ENCODE measurements around the gene LMAN1L. TPM values are rescaled to one million over a fixed set of nuclear protein-coding genes. Genes with fewer than 3 reads are reported as not detected.

LMAN1L gene
- total RNA-seq, 1 experiment from 2014 or later, result not detected

- TF ChIP-seq, protein P1, sequence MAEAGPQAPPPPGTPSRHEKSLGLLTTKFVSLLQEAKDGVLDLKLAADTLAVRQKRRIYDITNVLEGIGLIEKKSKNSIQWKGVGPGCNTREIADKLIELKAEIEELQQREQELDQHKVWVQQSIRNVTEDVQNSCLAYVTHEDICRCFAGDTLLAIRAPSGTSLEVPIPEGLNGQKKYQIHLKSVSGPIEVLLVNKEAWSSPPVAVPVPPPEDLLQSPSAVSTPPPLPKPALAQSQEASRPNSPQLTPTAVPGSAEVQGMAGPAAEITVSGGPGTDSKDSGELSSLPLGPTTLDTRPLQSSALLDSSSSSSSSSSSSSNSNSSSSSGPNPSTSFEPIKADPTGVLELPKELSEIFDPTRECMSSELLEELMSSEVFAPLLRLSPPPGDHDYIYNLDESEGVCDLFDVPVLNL (CRISPR knock-in tag; IDR thresholded peaks at IDR 0.05; ENCODE audit: borderline replicate concordance, low read depth), result no peak
- TF ChIP-seq ZNF263 (CRISPR knock-in tag; IDR thresholded peaks at IDR 0.05; ENCODE audit: low read depth) (no peak), AFF4 (CRISPR knock-in tag; IDR thresholded peaks at IDR 0.05; ENCODE audit: borderline replicate concordance) (no peak)
These were observed 32.6 kb downstream of the LMAN1L start (continued) for GRCh38 chr15:74845208-74845568.

GRCh38 chr15:74845581-74845980 lies 32.9 kb downstream of the LMAN1L start:
- CTCF ChIA-PET, result interaction anchor here (0.9 to 4.3 kb wide), 4 partner anchors 10 to 75 kb away, joined by 3 to 33 read pairs (median 7); no protein-coding TSS in a partner anchor
- TF ChIP-seq, protein P2, sequence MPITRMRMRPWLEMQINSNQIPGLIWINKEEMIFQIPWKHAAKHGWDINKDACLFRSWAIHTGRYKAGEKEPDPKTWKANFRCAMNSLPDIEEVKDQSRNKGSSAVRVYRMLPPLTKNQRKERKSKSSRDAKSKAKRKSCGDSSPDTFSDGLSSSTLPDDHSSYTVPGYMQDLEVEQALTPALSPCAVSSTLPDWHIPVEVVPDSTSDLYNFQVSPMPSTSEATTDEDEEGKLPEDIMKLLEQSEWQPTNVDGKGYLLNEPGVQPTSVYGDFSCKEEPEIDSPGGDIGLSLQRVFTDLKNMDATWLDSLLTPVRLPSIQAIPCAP (CRISPR knock-in tag; IDR thresholded peaks at IDR 0.05), result no peak
- TF ChIP-seq ATF1 (CRISPR knock-in tag; IDR thresholded peaks at IDR 0.05) (no peak), ZMAT4 (CRISPR knock-in tag; IDR thresholded peaks at IDR 0.05) (no peak), KAT7 (CRISPR knock-in tag; IDR thresholded peaks at IDR 0.05; ENCODE audit: borderline replicate concordance) (no peak), GRHL2 (CRISPR knock-in tag; IDR thresholded peaks at IDR 0.05; ENCODE audit: insufficient replicate concordance, severe bottlenecking) (no peak)
- Mint-ChIP-seq H3K9me3 (no peaks in the 10 kb centered on the region), H3K27me3 (ENCODE audit: low read depth) (no peaks in the 10 kb centered on the region), H3K4me1 (peaks cover 18% of the 10 kb centered on the region), H3K27ac (no peak overlapping the region), H3K36me3 (peaks cover 3% of the 10 kb centered on the region), H3K4me3 (no peak overlapping the region)
- POLR2A ChIA-PET, result no interaction called here
- DNase-seq (ENCODE audit: low spot score), result no peak
- ATAC-seq, result no peak

DNA sequence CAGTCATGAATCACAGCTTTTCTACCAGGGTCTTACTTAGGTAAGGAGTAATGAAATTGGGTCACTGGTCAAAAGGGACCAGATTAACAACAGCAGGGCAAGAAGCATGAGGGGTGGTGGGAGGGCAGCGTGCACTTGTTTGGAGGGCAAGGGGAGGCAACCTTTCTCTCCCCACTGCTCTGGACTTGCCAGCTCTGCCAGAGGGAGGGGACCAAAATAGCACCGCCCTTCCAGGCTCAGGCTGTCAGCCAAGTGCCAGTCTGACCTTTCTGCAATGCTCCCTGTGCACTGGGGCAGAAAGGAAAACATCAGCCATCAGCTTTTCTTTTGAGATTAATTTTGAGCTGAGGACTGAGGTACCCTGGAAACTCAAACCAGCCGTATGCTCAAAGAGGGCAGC lies 34.8 kb downstream of the LMAN1L start:
- Mint-ChIP-seq H3K27me3 (ENCODE audit: low read depth) (no peaks in the 10 kb centered on the region), H3K4me3 (no peak overlapping the region), H3K36me3 (peaks cover 12% of the 10 kb centered on the region), H3K27ac (no peak overlapping the region), H3K4me1 (peaks cover 5% of the 10 kb centered on the region), H3K9me3 (no peaks in the 10 kb centered on the region)
- no peak for ATAC-seq
- DNase-seq (ENCODE audit: low spot score), result no peak
- ChIA-PET POLR2A (no interaction called here), CTCF (interaction anchor here (0.7 to 2.3 kb wide), 3 partner anchors 8 to 207 kb away, joined by 3 to 10 read pairs (median 7); no protein-coding TSS in a partner anchor)
- no peak for TF ChIP-seq ZNF317 (CRISPR knock-in tag; IDR thresholded peaks at IDR 0.05; ENCODE audit: borderline replicate concordance, low read depth)
- TF ChIP-seq, protein P3, sequence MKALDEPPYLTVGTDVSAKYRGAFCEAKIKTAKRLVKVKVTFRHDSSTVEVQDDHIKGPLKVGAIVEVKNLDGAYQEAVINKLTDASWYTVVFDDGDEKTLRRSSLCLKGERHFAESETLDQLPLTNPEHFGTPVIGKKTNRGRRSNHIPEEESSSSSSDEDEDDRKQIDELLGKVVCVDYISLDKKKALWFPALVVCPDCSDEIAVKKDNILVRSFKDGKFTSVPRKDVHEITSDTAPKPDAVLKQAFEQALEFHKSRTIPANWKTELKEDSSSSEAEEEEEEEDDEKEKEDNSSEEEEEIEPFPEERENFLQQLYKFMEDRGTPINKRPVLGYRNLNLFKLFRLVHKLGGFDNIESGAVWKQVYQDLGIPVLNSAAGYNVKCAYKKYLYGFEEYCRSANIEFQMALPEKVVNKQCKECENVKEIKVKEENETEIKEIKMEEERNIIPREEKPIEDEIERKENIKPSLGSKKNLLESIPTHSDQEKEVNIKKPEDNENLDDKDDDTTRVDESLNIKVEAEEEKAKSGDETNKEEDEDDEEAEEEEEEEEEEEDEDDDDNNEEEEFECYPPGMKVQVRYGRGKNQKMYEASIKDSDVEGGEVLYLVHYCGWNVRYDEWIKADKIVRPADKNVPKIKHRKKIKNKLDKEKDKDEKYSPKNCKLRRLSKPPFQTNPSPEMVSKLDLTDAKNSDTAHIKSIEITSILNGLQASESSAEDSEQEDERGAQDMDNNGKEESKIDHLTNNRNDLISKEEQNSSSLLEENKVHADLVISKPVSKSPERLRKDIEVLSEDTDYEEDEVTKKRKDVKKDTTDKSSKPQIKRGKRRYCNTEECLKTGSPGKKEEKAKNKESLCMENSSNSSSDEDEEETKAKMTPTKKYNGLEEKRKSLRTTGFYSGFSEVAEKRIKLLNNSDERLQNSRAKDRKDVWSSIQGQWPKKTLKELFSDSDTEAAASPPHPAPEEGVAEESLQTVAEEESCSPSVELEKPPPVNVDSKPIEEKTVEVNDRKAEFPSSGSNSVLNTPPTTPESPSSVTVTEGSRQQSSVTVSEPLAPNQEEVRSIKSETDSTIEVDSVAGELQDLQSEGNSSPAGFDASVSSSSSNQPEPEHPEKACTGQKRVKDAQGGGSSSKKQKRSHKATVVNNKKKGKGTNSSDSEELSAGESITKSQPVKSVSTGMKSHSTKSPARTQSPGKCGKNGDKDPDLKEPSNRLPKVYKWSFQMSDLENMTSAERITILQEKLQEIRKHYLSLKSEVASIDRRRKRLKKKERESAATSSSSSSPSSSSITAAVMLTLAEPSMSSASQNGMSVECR (CRISPR knock-in tag; IDR thresholded peaks at IDR 0.05; ENCODE audit: borderline replicate concordance), result no peak
- no peak for TF ChIP-seq TEAD1 (CRISPR knock-in tag; IDR thresholded peaks at IDR 0.05)
- no peak for TF ChIP-seq E2F1 (CRISPR knock-in tag; IDR thresholded peaks at IDR 0.05)
- TF ChIP-seq KAT7 (CRISPR knock-in tag; IDR thresholded peaks at IDR 0.05; ENCODE audit: borderline replicate concordance), result no peak
- no peak for TF ChIP-seq SMAD3 (CRISPR knock-in tag; IDR thresholded peaks at IDR 0.05; ENCODE audit: borderline replicate concordance)
- no peak for TF ChIP-seq HMGA2 (CRISPR knock-in tag; IDR thresholded peaks at IDR 0.05)
- TF ChIP-seq FOXJ3 (CRISPR knock-in tag; IDR thresholded peaks at IDR 0.05; ENCODE audit: borderline replicate concordance), result no peak
- no peak for TF ChIP-seq ZNF138 (CRISPR knock-in tag; conservative IDR thresholded peaks at IDR 0.05)
